NCI-H2227 (cell line): ENCODE measurements around the gene BRD4.

Experiments
- DNase-seq: peaks from one replicate; lab custom pipeline; 2025; ENCODE audit not compliant: unreplicated experiment; lab: John Stamatoyannopoulos, UW

Gene BRD4

DNA sequence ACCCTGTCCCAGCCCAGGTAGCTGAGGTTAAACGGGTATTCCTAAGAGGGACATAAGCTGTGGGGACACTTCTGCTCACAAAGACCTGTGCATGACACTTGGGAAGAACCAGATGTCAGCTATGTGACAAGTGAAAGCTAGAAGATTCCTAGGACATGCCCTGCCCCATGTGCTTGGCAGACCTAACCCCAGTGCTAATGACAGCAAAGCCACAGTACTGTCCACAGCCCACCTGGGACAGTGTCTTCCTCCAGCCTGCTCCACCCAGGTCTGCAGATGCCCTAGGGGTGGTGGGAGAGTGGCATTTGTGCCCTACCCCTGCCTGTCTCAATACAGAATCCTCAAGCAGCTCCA is 81.7 kb downstream of the BRD4 start:
- no peak for DNase-seq

DNA sequence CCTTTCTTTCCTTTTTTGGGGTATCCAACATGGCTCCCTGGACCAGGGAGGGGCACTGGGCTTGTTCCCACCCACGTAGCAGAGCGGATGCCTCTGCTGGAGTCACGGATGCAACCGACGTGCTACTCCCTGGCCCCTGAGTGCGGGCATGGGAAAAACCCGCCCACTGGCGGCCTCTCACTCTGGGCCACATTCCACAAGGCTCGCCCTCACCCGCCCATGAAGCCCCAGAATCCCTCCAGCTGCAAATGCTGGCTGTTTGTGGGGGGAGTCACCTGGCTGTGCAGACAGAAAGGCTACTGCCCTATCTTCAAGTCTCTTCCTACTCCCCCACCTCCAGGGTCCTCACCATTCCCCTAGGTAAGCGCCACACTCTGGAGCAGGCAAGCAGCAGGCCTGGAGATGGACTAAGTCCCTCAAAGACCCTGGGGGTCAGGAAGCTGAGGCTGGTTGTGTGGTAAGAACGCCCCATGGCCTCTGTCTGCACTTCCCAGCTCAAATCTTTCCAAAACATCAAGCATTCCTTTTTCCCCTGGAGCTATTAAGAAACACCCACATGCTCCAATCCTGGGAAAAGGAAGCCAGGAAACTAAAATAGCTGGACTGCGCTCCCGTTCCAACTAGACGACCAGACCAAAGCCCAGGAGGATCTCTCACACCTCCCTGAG is 82.2 kb downstream of the BRD4 start:
- no peak for DNase-seq

DNA sequence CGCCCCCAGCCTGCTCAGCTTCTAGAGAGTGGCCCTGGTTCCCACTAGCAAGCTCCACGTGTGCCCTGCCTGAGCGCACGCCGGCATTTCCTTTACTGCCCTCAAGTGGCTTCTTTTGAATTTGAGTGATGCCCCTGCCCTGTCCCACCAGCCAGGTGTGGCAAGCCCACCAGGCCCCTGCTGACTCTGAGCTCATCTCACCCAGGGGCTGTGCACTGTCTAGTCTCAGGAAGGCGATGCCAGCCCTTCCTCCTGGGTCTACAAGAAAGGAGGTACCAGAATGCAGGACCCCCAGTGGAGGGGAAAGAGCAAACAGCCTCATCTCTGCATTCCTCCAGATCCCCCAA is 82.8 kb downstream of the BRD4 start:
- DNase-seq, result no peak

DNA sequence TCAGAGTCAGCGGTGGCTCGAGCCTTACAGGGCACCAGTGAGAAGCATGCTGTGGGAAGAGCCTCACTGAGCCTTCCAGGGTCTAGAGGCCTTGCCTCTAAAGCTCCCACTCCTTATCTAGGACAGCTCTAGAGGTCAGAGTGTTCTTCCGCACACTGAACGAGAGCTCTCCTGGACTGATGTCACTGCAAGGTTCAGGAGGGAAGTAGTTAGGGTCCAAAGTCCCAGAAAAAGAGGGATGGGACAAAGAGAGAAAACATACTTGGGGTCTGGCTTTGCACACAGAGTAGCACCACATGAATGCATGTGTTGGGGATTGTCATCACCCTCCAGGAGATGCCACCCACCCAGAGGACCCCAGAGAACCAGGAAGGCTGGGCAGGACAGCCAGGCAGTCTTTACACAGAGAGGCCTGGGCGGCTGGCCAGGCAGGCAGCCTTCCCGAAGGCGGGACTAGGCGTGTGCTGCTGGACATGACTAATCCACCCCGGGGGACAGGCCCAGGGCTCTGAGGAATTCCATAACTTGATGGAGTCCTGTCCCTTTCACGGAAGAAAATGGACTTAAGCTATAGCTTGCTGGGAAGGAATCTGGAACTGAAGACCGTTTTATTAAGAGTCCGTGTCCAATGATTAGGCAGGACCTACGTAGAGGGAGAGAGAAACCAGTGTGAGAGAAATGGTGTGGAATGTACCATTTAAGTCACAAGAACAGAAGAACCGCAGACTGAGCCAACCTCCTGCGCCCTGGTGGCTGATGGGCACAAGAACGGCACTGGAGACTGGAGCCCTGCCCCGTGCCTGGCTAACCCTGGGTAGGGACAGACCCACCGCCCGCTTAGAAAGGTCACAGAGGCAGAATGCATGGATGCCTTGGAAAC is 83.5 kb downstream of the BRD4 start:
- DNase-seq, result no peak

DNA sequence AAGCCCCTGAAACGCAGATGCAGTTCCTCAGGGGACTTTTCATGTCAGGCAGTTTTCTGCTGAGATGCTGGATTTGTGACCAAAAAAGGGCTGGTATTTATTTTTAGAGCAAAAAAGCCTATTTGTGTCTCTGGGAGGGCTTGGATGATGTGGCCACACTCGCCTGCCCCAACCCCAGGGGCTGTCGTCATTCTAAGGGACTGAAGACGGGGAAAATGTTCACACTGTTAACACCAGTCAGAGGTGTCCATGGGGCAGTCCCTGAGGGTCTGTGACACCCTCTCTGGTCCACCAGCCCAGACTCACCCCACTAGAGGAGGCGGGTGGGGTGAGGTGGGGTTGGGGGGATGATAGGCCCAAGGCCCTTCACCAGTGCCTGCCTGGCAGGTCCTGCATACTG is 84.2 kb downstream of the BRD4 start:
- DNase-seq, result no peak

DNA sequence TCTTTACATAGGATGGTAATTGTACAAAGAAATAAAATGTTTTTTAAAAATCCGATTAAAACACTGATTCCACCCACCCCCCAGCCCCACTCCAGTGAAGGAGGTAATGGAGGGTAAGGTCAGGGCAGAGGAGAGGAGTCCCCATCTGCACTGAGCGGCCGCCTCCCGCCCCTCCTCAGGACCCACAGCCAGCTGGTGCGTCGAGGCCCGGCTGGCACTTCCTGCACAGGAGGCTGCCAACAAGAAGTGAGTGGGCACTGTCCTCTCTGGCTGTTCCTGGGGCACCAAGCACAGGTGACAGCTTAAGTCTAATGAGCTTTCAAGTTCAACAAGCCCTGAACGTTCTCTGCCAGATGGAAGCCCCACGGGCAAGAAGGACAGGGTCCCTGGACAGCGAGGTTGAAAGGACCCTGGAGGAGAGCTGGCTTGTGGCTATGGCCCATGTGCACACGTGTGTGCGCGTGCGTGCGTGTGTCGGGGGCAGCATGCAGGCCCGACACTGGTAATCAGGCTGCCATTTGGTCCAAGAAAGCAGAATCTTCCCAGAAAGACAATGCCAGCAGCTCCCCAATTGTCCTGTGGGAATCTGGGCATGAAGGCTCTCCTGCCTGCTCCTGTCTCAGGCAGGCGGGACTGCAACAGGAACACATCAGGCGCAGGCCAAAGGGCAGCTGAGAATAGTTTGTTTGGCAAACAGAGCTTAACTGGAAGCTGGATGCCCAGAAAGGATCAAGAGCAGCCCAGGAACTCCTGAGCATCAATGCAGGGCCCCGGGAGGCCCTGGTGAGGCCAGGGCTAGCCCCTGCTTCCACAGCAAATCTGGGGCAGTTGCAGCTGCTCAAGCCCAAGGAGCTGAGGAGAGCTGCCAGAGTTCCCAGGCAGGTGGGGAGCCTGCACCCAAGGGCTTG is 85.0 kb downstream of the BRD4 start:
- DNase-seq, result no peak

DNA sequence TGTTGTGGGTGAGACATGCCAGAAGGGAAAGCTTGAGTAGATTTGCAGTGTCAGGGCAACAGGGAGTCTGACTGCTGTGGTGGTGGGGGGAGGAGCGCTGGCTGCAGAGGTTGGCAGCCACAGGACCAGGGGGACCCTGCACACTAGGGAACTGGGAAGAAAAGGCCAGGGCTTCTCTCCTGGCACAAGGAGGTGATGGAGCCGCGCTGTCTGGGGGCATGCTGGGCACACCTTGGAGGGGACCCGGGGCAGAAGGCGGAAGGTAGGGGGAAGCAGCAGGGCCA is 86.2 kb downstream of the BRD4 start:
- no peak for DNase-seq

DNA sequence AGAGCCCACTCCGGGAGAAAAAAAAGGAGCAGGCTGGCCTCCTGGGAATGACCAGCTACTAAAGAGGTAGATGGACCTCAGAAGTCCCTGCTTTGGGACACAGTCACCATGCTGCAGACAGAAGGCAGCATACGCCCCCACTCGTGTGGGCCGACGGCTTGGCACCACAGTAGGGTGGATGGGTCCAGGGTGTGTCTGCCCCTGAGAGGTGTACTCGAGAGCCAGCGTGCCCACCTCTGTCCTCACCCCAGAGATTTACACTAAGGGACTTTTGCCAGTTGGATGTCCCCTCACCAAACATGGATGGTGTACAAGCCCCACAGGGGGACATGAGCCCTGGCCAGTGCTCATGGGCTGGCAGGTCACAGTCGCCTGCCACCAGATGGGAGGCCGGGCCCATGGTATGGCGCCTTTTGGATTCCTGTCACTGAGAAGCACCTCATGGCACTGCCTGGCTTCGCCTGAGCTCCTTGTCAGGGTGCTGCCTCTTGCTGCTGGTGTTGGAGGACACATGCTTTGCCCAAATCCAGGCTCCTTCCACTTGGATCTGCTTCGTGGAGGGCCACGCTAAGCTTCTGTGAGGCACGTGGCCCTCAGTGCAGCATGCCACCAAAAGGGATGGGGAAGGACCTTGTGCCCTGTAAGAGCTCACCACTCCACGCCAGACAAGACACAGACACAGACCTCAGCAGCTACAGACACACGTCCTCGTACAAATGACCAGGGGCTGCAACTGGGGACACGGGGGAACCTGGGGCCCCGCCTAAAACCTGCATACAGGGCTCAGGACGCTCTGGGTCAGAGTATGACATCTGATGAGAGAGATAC is 86.8 kb downstream of the BRD4 start:
- DNase-seq, result no peak

DNA sequence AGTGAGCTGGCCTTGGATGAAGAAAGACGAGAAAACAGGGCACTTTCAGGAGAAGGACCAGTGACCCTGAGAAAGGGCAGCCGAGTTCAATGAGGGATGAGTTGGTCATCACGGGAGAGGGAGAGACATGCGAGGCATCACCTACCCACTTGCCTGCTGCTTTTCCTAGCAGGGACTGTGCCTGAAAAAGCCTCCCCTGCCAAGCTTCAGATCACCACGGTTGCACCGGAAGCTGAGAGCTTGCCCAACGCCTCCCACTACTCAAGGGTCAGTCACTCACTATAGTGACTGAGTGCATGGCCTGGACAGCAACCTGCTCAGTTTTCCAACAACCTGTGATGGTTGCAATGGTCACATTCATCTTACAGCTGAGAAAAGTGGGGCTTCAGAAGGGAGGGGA is 87.5 kb downstream of the BRD4 start:
- no peak for DNase-seq

DNA sequence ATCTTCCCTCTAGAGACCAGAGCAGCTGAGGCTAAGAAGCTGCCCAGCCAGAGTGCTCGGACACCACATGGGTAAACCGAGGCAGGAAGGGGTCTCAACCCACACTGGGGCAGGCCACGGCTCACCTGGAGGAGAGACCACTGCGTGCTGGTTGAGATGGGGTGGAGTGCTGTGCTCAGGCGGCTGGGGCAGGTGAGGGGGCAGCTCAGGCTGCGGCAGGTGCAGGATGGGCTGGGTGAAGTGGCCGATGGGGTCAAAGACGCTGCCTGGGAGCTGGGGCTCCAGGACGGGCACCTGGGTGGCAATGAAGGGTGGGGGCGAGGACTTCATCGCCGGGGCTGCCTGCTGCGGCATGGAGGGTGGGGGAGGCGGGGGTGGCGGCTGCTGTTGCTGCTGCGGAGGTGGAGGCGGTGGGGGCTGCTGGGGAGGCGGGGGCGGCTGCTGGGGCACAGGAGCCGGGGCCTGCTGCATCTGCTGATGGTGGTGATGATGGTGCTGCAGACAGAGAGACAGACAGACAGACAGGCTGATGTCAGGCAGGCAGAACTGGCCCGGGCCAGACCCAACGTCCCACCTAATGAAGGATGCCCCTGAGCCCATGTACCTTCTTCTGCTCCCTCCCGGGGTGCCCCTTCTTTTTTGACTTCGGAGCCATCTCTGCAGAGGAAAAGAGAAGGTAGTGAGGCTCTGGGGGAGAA is 88.1 kb downstream of the BRD4 start:
- no peak for DNase-seq

DNA sequence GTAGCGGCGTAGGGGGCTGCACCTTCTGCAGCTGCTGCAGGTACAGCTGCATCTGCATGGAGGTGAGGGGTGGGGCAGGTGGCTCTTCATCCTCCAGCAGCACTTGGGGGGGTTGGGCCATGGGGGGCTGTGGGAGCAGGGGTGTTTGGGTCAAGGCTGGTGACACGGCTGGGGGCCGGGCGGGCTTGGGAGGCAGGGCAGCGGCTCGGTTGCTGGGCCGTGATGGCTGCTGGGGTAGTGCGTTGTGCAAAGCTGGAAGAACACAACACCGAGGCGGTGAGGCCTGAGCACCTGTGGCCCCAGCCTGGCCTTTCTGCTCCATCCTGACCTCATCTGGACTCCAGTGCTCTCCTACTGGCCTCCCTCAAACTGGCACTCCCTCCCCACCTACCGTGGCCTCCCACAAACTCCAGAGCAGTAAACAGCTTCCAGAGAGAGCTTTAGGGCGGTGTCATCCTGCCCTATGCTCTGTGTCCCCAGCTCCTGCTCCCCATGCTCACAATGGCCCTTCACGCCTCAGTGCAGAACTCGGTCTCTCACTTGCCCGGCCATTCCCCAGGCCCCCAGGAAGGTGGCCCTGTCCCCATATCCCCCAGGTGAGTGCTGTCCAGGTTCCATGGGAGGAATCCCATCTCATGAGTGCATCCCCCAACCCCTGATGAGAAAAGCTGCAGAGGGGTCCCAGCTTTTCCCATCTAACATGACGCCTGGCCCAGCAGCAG is 88.9 kb downstream of the BRD4 start:
- DNase-seq, result no peak

DNA sequence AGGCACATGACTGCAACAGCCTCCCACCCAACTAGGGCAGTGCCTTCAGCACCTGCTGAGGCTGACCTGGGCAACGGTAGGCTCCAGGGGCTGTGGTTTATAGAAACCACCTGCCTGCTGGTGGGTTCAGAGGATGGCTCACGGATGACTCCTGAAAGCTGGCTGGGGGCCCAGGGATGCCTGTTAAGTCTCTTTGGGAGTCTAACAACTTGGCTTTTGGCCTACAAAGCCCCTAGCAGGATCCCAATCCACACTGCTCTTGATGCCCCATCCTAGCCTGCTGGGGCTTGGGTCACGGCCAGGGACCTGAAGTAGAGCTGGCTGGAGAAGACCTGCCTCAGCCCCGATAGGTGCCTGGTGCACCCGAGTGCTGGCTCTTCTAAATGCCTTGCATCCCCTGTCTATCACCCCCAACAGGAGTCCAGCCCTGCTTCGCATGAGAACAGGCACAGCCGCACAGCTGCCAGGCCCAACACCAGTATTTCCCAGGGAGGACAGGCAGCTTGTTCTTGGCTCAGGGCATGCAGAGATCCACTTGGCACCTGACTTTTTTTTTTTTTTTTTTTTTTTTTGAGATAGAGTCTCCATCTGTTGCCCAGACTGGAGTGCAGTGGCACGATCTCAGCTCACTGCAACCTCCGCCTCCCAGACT is 91.0 kb downstream of the BRD4 start:
- no peak for DNase-seq

DNA sequence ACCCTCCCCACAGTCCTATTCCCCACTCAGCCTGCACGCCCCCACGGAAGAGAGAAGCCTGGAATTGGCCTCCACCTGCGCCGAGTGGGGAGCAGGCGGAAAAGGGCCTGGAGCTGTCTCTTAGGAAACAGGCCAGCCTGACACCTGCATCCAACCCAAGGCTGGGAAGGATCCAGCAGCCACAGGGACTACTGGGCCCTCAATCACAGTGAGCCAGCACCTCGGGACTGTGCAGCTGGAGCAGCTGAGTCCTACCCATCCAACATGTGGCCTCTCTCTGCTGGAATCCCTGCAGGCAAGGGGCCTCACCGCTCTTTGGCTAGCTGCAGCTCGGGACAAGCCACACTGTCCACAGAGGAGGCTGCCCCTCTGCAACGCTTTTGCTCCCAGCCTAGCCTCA is 91.8 kb downstream of the BRD4 start:
- no peak for DNase-seq

DNA sequence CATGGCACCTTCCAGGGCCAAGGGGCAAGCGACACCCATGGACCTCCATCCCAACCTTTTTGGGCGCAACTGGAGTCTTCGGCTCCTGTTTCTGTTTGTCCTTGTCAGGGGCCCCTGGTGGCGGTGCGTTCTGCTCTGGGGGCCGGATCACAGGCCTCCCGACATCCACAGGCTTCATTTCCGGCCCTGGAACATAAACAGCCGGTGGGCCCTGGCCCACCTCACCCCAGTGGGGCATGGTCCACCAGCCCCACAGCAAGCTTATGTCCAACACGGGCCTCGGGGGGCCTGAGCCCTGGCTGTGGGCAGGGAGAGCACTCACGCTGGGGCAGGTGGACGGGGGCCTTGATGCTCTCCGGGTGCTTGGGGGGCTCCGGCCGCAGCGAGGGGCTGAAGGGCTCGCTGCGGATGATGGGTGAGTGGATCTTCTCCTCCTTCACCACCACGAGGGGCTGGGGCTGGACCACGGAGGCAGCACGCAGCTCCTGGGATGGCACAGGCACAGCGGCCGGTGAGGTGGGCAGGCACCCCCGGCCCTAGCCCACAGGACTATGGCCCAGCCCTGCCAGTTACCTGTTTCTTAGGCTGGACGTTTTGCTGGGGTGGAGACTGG is 92.9 kb downstream of the BRD4 start:
- DNase-seq, result no peak

DNA sequence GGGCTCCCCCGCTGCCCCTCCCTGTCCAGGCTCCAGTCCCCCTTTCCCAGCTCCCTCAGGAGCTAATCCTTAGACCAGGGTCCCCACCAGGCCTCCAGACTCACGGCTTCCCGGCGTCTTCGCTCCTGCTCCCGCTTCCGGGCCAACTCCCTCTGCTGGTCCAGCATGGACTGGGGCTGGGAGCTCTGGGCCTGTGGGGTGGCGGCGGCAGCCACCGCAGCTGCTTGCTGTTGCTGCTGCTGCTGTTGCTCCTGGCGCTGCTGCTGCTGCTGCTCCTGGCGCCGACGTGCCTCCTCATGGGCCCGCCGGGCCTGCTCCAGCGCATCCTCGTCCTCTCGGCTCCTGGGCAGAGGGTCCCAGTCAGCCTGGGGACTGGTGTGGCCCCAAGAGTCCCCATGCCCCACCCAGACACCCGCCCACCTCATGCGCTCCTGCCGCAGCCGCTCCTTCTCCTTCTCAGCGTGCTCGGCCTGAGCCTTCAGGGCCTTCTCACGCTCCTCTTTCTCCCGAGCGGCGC is 93.6 kb downstream of the BRD4 start:
- DNase-seq, result no peak

DNA sequence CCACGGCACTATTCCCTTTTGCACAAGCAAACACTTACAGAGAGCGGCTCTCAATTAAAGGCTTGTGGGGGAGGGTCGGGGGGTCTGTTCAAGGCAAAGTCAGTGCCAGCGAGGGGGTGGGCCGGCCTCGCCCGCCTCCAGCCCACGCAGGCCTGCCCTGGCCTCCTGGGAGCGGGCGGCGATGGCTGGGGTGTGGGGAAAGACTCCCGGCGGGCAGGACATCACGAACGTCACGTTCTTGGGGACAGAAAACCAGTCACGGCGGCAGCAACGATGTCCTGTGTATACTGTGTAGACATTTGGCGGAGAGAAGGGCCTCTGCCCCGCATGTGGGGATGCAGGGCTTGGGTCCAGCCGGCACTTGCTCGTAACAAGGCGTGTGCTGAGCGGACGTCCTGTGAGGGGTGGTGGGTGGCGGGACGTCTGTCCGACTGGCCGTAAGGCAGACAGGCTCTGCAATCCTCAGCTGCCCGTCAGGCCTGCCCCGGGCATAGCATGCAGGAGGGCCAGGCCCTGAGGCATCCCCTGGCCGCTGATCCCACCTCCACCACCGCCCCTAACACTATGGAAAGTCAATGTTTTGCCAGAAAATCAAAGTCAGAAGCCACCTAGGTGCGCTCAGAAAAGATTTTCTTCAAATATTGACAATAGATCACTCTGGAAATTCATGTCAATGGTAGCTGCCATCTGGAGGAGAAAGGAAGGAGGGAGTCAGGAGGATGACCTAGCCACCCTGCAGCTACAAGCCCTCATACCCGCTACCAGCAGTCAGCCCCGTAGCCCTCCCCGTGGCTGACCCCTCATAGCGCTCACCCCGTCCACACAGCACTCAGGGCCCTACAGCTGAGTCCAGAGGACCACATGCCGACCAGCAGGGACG is 94.3 kb downstream of the BRD4 start:
- DNase-seq, result no peak

DNA sequence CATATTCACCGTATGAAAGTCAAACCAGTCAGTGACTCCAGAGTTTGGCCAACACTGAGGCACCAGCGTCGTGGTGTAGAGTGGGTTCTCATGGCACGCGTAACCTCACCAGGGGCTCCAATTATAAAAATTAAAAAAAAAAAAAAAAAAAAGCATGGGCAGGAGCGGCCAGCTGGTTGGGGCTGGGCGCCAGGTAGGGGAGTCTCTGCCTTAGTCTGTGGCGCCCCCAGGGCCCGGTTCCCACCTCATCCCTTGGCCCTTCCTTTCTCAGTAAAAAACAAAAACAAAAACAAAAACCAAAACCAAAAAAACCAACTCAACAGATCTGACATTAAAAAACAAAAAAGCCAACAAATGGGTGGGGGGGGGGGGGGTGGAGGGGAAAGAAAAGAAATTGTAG is 95.5 kb downstream of the BRD4 start:
- no peak for DNase-seq

DNA sequence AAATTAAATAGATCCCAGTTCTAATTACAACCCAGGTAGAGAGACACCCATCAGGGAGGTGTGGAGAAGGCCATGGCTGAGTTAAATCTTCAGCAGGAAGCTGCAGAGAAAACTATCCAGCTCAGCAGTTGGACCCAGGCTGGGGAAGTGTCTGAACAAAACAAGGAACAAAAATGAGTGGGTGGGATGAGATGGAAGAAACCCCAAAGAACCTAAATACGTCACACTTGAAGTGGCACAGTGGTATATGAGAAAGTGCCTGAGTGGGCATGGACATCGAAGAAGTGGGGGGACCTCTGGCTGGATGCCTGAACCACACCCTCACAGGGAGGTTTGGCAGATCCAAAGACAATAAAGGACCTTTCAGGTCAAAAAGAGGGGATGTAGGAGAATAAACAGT is 96.6 kb downstream of the BRD4 start:
- no peak for DNase-seq
